Right renal cortex interstitium (tissue), 3 donors: ENCODE data around the gene GRIP2. TPM values are rescaled to one million over a fixed set of nuclear protein-coding genes. Genes with fewer than 3 reads are reported as not detected.

Source experiments
- DNase-seq, 3 donors: peaks; one replicate each; pipeline ENCODE4 v3.0.0-alpha.2; 2013; ENCODE audit warnings: low read depth in 3 of 3, low spot score in 2 of 3
- polyA plus RNA-seq, 3 donors: library from polyadenylated mRNA; unstranded; fragments of 120-200 nt; gene quantifications; one replicate each; pipeline ENCODE4 v1.2.1, GENCODE V29; 2013; ENCODE audit not compliant: insufficient read length in 3 of 3

GRIP2 gene
- polyA plus RNA-seq, result 1 to 10 TPM in 1 of 3 donors, under 1 TPM in 2; 0.67 to 1.0 (median 0.90) TPM

- no peak for DNase-seq
These were observed at the start of gene GRIP2 for GRCh38 chr3:14539742-14540491. TSS of gene GRIP2 (minus strand) at chr3:14540342. CDS start at chr3:14540308, 34 bp downstream.

GRCh38 chr3:14588425-14589112 is 48.4 kb upstream of the GRIP2 start:
- DNase-seq, result no peak

GRCh38 chr3:14587740-14588360 is 47.7 kb upstream of the GRIP2 start:
- no peak for DNase-seq

- DNase-seq, result no peak
These were observed 46.5 kb upstream of the GRIP2 start for GRCh38 chr3:14586611-14587010.

- DNase-seq, result no peak
These were observed 43.5 kb upstream of the GRIP2 start for GRCh38 chr3:14583548-14584091.

- DNase-seq, result no peak
These were observed 41.9 kb upstream of the GRIP2 start for GRCh38 chr3:14582045-14582410.

GRCh38 chr3:14581334-14582044 is 41.3 kb upstream of the GRIP2 start:
- no peak for DNase-seq

GRCh38 chr3:14577897-14578296 is 37.8 kb upstream of the GRIP2 start:
- no peak for DNase-seq

GRCh38 chr3:14576163-14576562 is 36.0 kb upstream of the GRIP2 start:
- DNase-seq, result no peak

GRCh38 chr3:14574183-14574582 is 34.0 kb upstream of the GRIP2 start:
- no peak for DNase-seq

GRCh38 chr3:14573706-14574105 is 33.6 kb upstream of the GRIP2 start:
- DNase-seq, result no peak

- DNase-seq, result no peak
These were observed 30.7 kb upstream of the GRIP2 start for GRCh38 chr3:14570864-14571263.

- no peak for DNase-seq
These were observed 29.9 kb upstream of the GRIP2 start for GRCh38 chr3:14570089-14570488.

- DNase-seq, result no peak
These were observed 29.4 kb upstream of the GRIP2 start for GRCh38 chr3:14569474-14570000.

- no peak for DNase-seq
These were observed 28.1 kb upstream of the GRIP2 start for GRCh38 chr3:14568269-14568668.

GRCh38 chr3:14566812-14567211 is 26.7 kb upstream of the GRIP2 start:
- DNase-seq, result no peak

GRCh38 chr3:14565868-14566588 is 25.9 kb upstream of the GRIP2 start:
- DNase-seq, result no peak

- no peak for DNase-seq
These were observed 24.6 kb upstream of the GRIP2 start for GRCh38 chr3:14564741-14565140.

- DNase-seq, result no peak
These were observed 23.9 kb upstream of the GRIP2 start for GRCh38 chr3:14563946-14564539.
